Activated B cell treated with CpG ODN at 0.5 μM for 24 hours (primary cell): ENCODE results near the gene NHERF1. TPM values are rescaled to one million over a fixed set of nuclear protein-coding genes. Genes with fewer than 3 reads are reported as not detected.

Source experiments
- ATAC-seq: fragments of 200-7000 bp; cut with Tn5 transposase; one replicate; pipeline ENCODE4 v1.10.0; 2021; ENCODE audit warnings: low read depth, mild to moderate bottlenecking, moderate library complexity
- CTCF ChIA-PET: fragments of 350-600 bp; sonication (Branson Sonifier 250); formaldehyde crosslinking; loops from one replicate; lab custom pipeline; 2021; ENCODE audit warnings: antibody characterized with exemption; lab: Charles Lee
- POLR2A ChIA-PET: fragments of 350-600 bp; sonication (Branson Sonifier 250); formaldehyde crosslinking; loops from one replicate; lab custom pipeline; 2021; ENCODE audit warnings: antibody characterized with exemption; lab: Charles Lee
- DNase-seq: peaks from one replicate; pipeline ENCODE4 v3.0.0; 2022
- H3K27ac Mint-ChIP-seq: one replicate; pipeline ENCODE4 v1.8.0; 2020; ENCODE audit warnings: mixed read lengths
- H3K27me3 Mint-ChIP-seq: one replicate; pipeline ENCODE4 v1.8.0; 2021; ENCODE audit warnings: mixed read lengths
- H3K36me3 Mint-ChIP-seq: one replicate; pipeline ENCODE4 v1.8.0; 2021; ENCODE audit warnings: low read depth, mixed read lengths
- H3K4me1 Mint-ChIP-seq: one replicate; pipeline ENCODE4 v1.8.0; 2021; ENCODE audit warnings: mixed read lengths
- H3K4me3 Mint-ChIP-seq: one replicate; pipeline ENCODE4 v1.8.0; 2020; ENCODE audit warnings: mild to moderate bottlenecking, mixed read lengths
- H3K9me3 Mint-ChIP-seq: one replicate; pipeline ENCODE4 v1.8.0; 2020; ENCODE audit warnings: mixed read lengths
- CTCF ChIP-seq: fragments of 200-600 bp; IDR thresholded peaks from one replicate; pipeline ENCODE4 v1.8.0; 2022; ENCODE audit warnings: antibody characterized with exemption, mild to moderate bottlenecking
- intact Hi-C: fragments of 100-400 bp; cut with micrococcal nuclease; formaldehyde crosslinking; loops from one replicate; pipeline ENCODE4 v1.15.1; 2024
- total RNA-seq: library from RNA; stranded (reverse); gene quantifications from 2 replicates; pipeline ENCODE4 v1.2.3, GENCODE V29; 2022

Gene NHERF1
- total RNA-seq, 1 donor from 2014 or later: 34.5 TPM

GRCh38 chr17:74770498-74771318 is 22.3 kb downstream of the NHERF1 start:
- peak; percentile 97 for ATAC-seq
- Mint-ChIP-seq H3K36me3 (peaks cover 71% of the 10 kb centered on the region), H3K4me1 (peaks cover 18% of the 10 kb centered on the region), H3K9me3 (no peaks in the 10 kb centered on the region), H3K4me3 (no peak overlapping the region), H3K27me3 (no peaks in the 10 kb centered on the region), H3K27ac (peak overlapping the region; percentile 46)
- CTCF ChIA-PET: interaction anchor here (0.7 to 3.5 kb wide), 13 partner anchors 10 to 204 kb away, joined by 3 to 70 read pairs (median 5); partner anchors contain the start of genes CD300H, FDXR and RAB37
- intact Hi-C loops: loop anchor here (1.0 kb wide), 3 partner anchors 21 to 113 kb away; no protein-coding TSS in a partner anchor
- DNase-seq: peak; percentile 57
- TF ChIP-seq CTCF: no peak
- POLR2A ChIA-PET: interaction anchor here (0.6 to 1.1 kb wide), 6 partner anchors 9 to 113 kb away, joined by 3 to 7 read pairs (median 4); no protein-coding TSS in a partner anchor

- TF ChIP-seq CTCF: no peak
- Mint-ChIP-seq H3K27me3 (no peaks in the 10 kb centered on the region), H3K36me3 (peaks cover 72% of the 10 kb centered on the region), H3K4me3 (no peak overlapping the region), H3K9me3 (no peaks in the 10 kb centered on the region), H3K4me1 (peaks cover 25% of the 10 kb centered on the region), H3K27ac (no peak overlapping the region)
- ATAC-seq: no peak
- ChIA-PET CTCF (interaction anchor here (0.7 to 3.5 kb wide), 13 partner anchors 9 to 205 kb away, joined by 3 to 70 read pairs (median 5); partner anchors contain the start of genes CD300H, FDXR and RAB37), POLR2A (interaction anchor here (0.9 to 1.1 kb wide), 4 partner anchors 8 to 34 kb away, joined by 3 to 6 read pairs (median 4); no protein-coding TSS in a partner anchor)
- no peak for DNase-seq
- intact Hi-C loops: no loop called here
Measured at GRCh38 chr17:74771319-74771914, 23.0 kb downstream of the NHERF1 start.

- ChIA-PET POLR2A (no interaction called here), CTCF (interaction anchor here (1.7 to 3.5 kb wide), 4 partner anchors 22 to 115 kb away, joined by 14 to 70 read pairs (median 34); partner anchors contain the start of gene RAB37)
- DNase-seq (no peak), ATAC-seq (no peak)
- no peak overlapping the region for H3K27ac Mint-ChIP-seq
- intact Hi-C loops: no loop called here
- no peak for TF ChIP-seq CTCF
- no peaks in the 10 kb centered on the region for H3K27me3 Mint-ChIP-seq
- peaks cover 29% of the 10 kb centered on the region for H3K4me1 Mint-ChIP-seq
- H3K36me3 Mint-ChIP-seq: peaks cover 69% of the 10 kb centered on the region
- no peaks in the 10 kb centered on the region for H3K9me3 Mint-ChIP-seq
- no peak overlapping the region for H3K4me3 Mint-ChIP-seq
Measured at GRCh38 chr17:74772053-74772452, 23.6 kb downstream of the NHERF1 start.

GRCh38 chr17:74773414-74773813 is 25.0 kb downstream of the NHERF1 start:
- Mint-ChIP-seq H3K36me3 (peaks cover 60% of the 10 kb centered on the region), H3K9me3 (no peaks in the 10 kb centered on the region), H3K4me3 (no peak overlapping the region), H3K27me3 (no peaks in the 10 kb centered on the region), H3K27ac (no peak overlapping the region), H3K4me1 (peaks cover 40% of the 10 kb centered on the region)
- intact Hi-C loops: no loop called here
- no peak for TF ChIP-seq CTCF
- no peak for ATAC-seq
- no peak for DNase-seq
- ChIA-PET CTCF (interaction anchor here (1.0 to 2.2 kb wide), 4 partner anchors 28 to 116 kb away, joined by 3 to 7 read pairs (median 5); no protein-coding TSS in a partner anchor), POLR2A (no interaction called here)
